ENCODE data around the gene G6PC3. TPM values are rescaled to one million over a fixed set of nuclear protein-coding genes. Genes with fewer than 3 reads are reported as not detected.
"Not testable (repeated sequence)": the region's sequence is repeated elsewhere in the genome, so short reads cannot be mapped to it uniquely, and the experiment has no call there.

The G6PC3 gene
- total and polyA plus RNA-seq, 5 donors = 31.9 to 71.4 (median 40.5) TPM

DNA sequence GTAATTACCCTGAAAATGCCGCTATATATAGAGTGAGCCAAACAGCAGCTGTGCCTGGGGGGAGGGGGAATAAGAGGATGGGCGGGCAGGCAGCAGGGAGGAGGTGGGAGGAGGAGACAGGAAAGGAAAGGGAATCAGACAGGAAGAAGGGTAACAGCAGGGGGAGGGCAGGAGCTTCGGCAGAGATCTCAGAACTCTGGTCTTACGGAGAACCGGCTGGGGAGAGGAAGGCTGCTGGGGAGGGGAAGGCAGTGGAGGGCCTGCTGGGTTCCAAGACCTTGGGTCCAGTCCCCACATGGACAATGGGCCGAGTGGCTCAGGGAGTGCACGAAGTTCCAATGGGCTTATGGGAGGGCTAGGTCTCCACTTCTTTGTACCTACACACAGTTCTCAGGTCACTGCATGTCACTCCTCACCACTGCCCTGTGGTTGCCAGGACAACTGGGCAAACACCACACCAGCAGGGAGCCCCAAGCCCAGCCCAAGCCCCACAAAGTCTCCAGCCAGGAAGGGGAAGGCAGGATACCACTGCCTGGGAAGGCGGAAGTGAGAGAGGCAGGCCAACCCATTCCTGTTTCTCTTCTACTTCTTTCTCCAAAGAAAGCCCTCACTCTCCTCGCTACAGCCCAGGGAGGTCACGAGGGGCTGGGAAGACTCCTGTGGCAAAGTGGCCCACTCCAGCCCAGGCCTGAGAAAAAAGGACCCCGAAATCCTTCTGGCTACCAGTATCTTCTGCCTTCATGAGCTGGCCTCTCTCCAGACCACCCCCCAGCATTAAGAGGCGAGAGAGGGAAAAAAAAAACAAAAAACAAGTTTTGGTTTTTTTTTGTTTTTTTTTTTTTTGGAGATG, 25.3 kb downstream of the G6PC3 start:
- intact Hi-C loops (cut with DNase I) = no loop called here
- Histone ChIP-seq H3K4me3 (ENCODE audit: low read length) (peak overlapping the region; percentile 3), H3K4me1 (ENCODE audit: control insufficient read depth, insufficient read depth, low read length) (peaks cover 19% of the 10 kb centered on the region)

DNA sequence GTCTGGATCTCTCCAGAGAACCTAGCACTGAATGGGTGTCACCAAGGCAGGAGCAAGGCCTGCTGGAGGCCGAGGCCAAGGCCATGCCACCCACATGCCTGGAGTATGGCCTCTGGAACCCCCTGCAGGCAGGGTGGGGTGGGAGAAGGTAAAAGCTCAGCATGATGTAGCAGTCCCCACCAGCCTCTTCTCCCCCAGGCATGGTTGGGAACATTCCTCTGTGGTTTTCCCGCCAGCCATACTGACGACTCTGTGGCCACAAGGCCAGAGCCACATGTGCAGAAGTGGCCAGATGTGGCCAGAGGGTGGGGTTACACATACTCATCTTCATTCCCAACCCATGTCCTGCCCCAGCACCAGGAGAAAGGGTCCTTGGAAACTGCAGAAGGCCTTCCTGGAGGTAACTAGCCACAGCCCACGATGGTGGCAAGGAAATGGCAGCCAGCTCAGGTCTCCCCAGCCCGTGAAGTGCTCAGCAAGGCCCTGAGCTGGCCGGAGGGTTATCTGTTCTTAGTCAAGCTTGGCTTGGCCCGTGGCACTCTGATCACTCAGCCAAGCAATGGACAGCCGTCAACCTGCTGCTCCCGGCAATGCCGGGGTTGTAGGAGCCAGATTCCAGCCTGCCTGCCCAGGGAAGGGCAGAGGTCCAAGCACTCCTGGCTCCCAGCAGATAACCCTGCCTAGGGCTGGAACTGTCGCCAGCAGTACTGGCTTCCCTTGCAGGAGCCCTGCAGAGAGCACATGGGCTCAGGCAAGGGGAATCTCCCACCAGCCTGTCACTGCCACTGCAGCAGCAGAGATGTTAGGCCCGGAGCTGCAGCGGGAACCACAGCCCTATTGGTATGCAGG, 26.8 kb downstream of the G6PC3 start:
- intact Hi-C loops (cut with DNase I) = no loop called here
- Histone ChIP-seq H3K9me3 (ENCODE audit: control insufficient read depth, low read length) (no peaks in the 10 kb centered on the region), H3K4me3 (ENCODE audit: low read length) (no peak overlapping the region), H3K27me3 (ENCODE audit: control insufficient read depth, insufficient read depth) (no peaks in the 10 kb centered on the region), H3K27ac (ENCODE audit: low read length) (peak overlapping the region; percentile 46), H3K4me1 (ENCODE audit: control insufficient read depth, insufficient read depth, low read length) (peaks cover 24% of the 10 kb centered on the region)
- DNase-seq = peak in 2 of 3 donors; percentile 69 to 76
- peak; percentile 3 to 48 for ATAC-seq
- 46% methylated on average over 13 of the region's 13 CpGs for WGBS

More for the DNA sequence above, 25.3 kb downstream of the G6PC3 start:
- Histone ChIP-seq H3K27me3 (ENCODE audit: control insufficient read depth, insufficient read depth) (no peaks in the 10 kb centered on the region), H3K27ac (ENCODE audit: low read length) (peak overlapping the region; percentile 86), H3K9me3 (ENCODE audit: control insufficient read depth, low read length) (no peaks in the 10 kb centered on the region)
- 11% methylated on average over 12 of the region's 12 CpGs for WGBS
- ATAC-seq (peak; percentile 89), DNase-seq (peak; percentile 79 to 89 (median 88))

- DNase-seq; intact Hi-C loops (cut with DNase I); H3K4me3 ChIP-seq (ENCODE audit: low read length); ATAC-seq; H3K27ac ChIP-seq (ENCODE audit: low read length); H3K27me3 ChIP-seq (ENCODE audit: control insufficient read depth, insufficient read depth); H3K9me3 ChIP-seq (ENCODE audit: control insufficient read depth, low read length): not testable (repeated sequence)
- WGBS = 80% methylated on average over 6 of the region's 6 CpGs
- H3K4me1 ChIP-seq (ENCODE audit: control insufficient read depth, insufficient read depth, low read length) = peaks cover 29% of the 10 kb centered on the region
Measured at GRCh38 chr17:44101858-44102257, 31.3 kb downstream of the G6PC3 start.

DNA sequence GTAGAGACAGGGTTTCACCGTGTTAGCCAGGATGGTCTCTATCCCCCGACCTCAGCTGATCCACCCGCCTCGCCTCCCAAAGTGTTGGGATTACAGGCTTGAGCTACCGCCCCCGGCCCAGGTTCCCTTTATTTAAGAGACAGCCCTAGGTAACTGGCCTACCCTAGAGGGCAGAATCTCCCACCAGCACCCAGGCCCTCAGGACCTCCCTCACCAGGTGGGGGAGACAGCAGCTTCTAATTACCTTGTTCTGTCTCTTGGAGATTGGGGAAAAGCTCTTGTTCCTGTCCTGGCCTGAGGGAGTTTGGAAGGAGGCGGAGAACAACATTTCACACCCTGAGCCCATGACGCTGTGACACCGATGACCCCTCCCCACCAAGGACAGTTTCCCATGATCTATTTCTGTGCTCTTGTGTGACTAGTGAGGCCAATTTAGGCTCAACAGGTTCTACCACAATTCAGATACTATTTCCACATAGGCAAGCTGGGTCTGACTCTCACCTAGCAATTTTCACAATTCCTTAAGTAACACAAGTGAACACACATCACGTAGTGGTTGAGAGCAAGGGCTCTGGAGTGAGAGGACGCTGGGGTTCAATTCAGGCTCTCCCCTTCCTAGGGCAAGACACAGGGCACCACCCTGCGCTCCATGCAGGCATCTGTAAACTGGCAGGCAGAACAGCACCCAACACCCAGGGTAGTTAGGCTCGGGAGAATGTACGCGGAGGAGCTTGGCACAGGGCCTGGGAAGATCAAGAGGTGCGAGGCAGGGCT, 32.5 kb downstream of the G6PC3 start:
- peak; percentile 50 to 60 for ATAC-seq

DNA sequence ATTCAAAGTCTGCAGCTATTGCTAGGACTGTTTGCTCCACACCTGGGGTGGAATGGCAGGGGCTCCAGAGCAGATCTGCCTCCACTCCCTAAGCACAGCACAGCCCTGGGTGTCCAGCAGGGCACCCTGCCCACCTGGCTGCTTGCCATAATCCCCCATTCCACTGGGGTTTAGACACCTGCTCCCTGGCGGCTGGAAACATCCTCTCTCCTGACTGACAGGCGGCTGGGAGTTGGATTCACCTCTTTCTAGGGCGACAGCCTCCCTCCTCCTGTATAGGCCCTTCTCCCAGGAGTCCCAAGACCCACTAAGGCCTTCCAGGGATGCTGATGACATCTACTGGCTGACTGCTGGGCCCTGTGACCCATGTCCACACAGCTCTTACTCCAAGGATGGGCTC, 34.9 kb downstream of the G6PC3 start:
- ATAC-seq = no peak
- WGBS = 40% methylated on average over 3 of the region's 3 CpGs
- Histone ChIP-seq H3K27me3 (ENCODE audit: control insufficient read depth, insufficient read depth) (no peaks in the 10 kb centered on the region), H3K9me3 (ENCODE audit: control insufficient read depth, low read length) (no peaks in the 10 kb centered on the region), H3K4me1 (ENCODE audit: control insufficient read depth, insufficient read depth, low read length) (peaks cover 41% of the 10 kb centered on the region), H3K27ac (ENCODE audit: low read length) (peak overlapping the region; percentile 50), H3K4me3 (ENCODE audit: low read length) (no peak overlapping the region)
- no peak for DNase-seq
- intact Hi-C loops (cut with DNase I) = no loop called here

More for the DNA sequence above, 32.5 kb downstream of the G6PC3 start:
- intact Hi-C loops (cut with DNase I) = no loop called here
- WGBS = 76% methylated on average over 16 of the region's 16 CpGs
- Histone ChIP-seq H3K4me3 (ENCODE audit: low read length) (no peak overlapping the region), H3K4me1 (ENCODE audit: control insufficient read depth, insufficient read depth, low read length) (peaks cover 24% of the 10 kb centered on the region), H3K9me3 (ENCODE audit: control insufficient read depth, low read length) (no peaks in the 10 kb centered on the region), H3K27ac (ENCODE audit: low read length) (peak overlapping the region; percentile 60), H3K27me3 (ENCODE audit: control insufficient read depth, insufficient read depth) (no peaks in the 10 kb centered on the region)
- DNase-seq = peak in 2 of 3 donors; percentile 79 to 81

GRCh38 chr17:44105941-44106340, 35.4 kb downstream of the G6PC3 start:
- DNase-seq (no peak), ATAC-seq (no peak)
- H3K9me3 ChIP-seq (ENCODE audit: control insufficient read depth, low read length) = no peaks in the 10 kb centered on the region
- intact Hi-C loops (cut with DNase I) = no loop called here
- H3K4me1 ChIP-seq (ENCODE audit: control insufficient read depth, insufficient read depth, low read length) = peaks cover 45% of the 10 kb centered on the region
- 21% methylated on average over 3 of the region's 3 CpGs for WGBS
- H3K27ac ChIP-seq (ENCODE audit: low read length) = no peak overlapping the region
- no peaks in the 10 kb centered on the region for H3K27me3 ChIP-seq (ENCODE audit: control insufficient read depth, insufficient read depth)
- no peak overlapping the region for H3K4me3 ChIP-seq (ENCODE audit: low read length)

DNA sequence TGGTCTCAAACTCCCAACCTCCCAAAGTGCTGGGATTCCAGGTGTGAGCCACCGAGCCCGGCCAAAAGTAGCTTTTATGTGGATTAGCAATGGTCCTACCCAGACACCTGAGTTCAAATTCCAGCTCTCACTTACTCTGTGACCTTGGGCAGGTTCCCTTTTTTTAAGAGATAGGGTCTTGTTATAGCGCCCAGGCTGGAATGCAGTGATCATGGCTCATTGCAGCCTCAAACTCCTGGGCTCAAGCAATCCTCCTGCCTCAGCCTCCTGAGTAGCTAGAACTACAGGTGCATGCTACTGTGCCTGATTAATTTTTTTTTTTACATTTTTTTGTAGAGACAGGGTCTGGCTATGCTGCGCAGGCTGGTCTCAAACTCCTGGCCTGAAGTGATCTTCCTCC, 36.3 kb downstream of the G6PC3 start:
- ATAC-seq = no peak
- intact Hi-C loops (cut with DNase I) = no loop called here
- no peaks in the 10 kb centered on the region for H3K9me3 ChIP-seq (ENCODE audit: control insufficient read depth, low read length)
- H3K27ac ChIP-seq (ENCODE audit: low read length) = no peak overlapping the region
- 98% methylated on average over 4 of the region's 4 CpGs for WGBS
- H3K27me3 ChIP-seq (ENCODE audit: control insufficient read depth, insufficient read depth) = no peaks in the 10 kb centered on the region
- H3K4me3 ChIP-seq (ENCODE audit: low read length) = no peak overlapping the region
- DNase-seq = no peak
- peaks cover 46% of the 10 kb centered on the region for H3K4me1 ChIP-seq (ENCODE audit: control insufficient read depth, insufficient read depth, low read length)

GRCh38 chr17:44108440-44109311, 38.1 kb downstream of the G6PC3 start:
- Histone ChIP-seq H3K27ac (ENCODE audit: low read length) (peak overlapping the region; percentile 89), H3K27me3 (ENCODE audit: control insufficient read depth, insufficient read depth) (no peaks in the 10 kb centered on the region), H3K9me3 (ENCODE audit: control insufficient read depth, low read length) (no peaks in the 10 kb centered on the region), H3K4me3 (ENCODE audit: low read length) (peak overlapping the region; percentile 52), H3K4me1 (ENCODE audit: control insufficient read depth, insufficient read depth, low read length) (peaks cover 55% of the 10 kb centered on the region)
- ATAC-seq (peak; percentile 82 to 83), DNase-seq (peak; percentile 92 to 93 (median 93))
- intact Hi-C loops (cut with DNase I) = no loop called here
- WGBS = 19% methylated on average over 16 of the region's 16 CpGs

- ATAC-seq (no peak), DNase-seq (no peak)
- WGBS = 38% methylated on average over 4 of the region's 4 CpGs
- H3K4me3 ChIP-seq (ENCODE audit: low read length) = peak overlapping the region; percentile 52
- peak overlapping the region; percentile 89 for H3K27ac ChIP-seq (ENCODE audit: low read length)
- H3K9me3 ChIP-seq (ENCODE audit: control insufficient read depth, low read length) = no peaks in the 10 kb centered on the region
- intact Hi-C loops (cut with DNase I) = no loop called here
- H3K4me1 ChIP-seq (ENCODE audit: control insufficient read depth, insufficient read depth, low read length) = peaks cover 59% of the 10 kb centered on the region
- no peaks in the 10 kb centered on the region for H3K27me3 ChIP-seq (ENCODE audit: control insufficient read depth, insufficient read depth)
Measured at GRCh38 chr17:44109312-44109630, 38.7 kb downstream of the G6PC3 start.
